Endothelial cell of umbilical vein (primary cell): ENCODE data around the gene ZBTB12. TPM values are rescaled to one million over a fixed set of nuclear protein-coding genes. Genes with fewer than 3 reads are reported as not detected.

Experiments used
- BruUV-seq: library from RNA; stranded (reverse); fragments of 400-500 nt; replicated peaks from 2 replicates; lab custom pipeline; 2021; lab: Mats Ljungman, UMichigan
- CTCF ChIA-PET: fragments of 300-600, 350-600 bp; sonication (Branson Sonifier 250); formaldehyde crosslinking; loops from one replicate; lab custom pipeline; 2021; ENCODE audit warnings: antibody characterized with exemption, inconsistent platforms; lab: Charles Lee
- POLR2A ChIA-PET: fragments of 300-600, 350-600 bp; sonication (Branson Sonifier 250); formaldehyde crosslinking; loops from one replicate; lab custom pipeline; 2021; ENCODE audit warnings: antibody characterized with exemption, inconsistent platforms; lab: Charles Lee
- DNase-seq: peaks from one replicate; pipeline ENCODE4 v3.0.0-alpha.2; 2011; ENCODE audit warnings: low read depth, low spot score
- FAIRE-seq: peaks from 2 replicates; lab custom pipeline; 2011; peaks lifted over from hg19 to GRCh38; lab: Jason Lieb, UNC
- H2AFZ ChIP-seq: 2 replicates; pipeline ENCODE4 v1.6.0; 2012; ENCODE audit warnings: low read depth, low read length, control low read depth, inconsistent platforms
- H3K27ac ChIP-seq: 2 replicates; pipeline ENCODE4 v1.5.1; 2011; ENCODE audit warnings: low read depth, mild to moderate bottlenecking, control low read depth, low read length, moderate library complexity; ENCODE audit not compliant: insufficient read depth
- H3K27me3 ChIP-seq, 2 experiments: 2 replicates each; pipeline versions ENCODE4 v1.6.0 to v1.6.1; 2011; ENCODE audit warnings: low read length in 2 of 2, mixed read lengths in 1 of 2; ENCODE audit not compliant: control insufficient read depth in 2 of 2, insufficient read depth in 2 of 2
- H3K36me3 ChIP-seq, 2 experiments: 2 replicates in 1 of 2; 3 replicates in 1 of 2; pipeline ENCODE4 v1.5.1; 2011; ENCODE audit warnings: low read length in 2 of 2, mild to moderate bottlenecking in 1 of 2, moderate library complexity in 1 of 2; ENCODE audit not compliant: control insufficient read depth in 2 of 2, insufficient read depth in 2 of 2; ENCODE audit errors: extremely low read depth in 1 of 2
- H3K4me1 ChIP-seq: 3 replicates; pipeline ENCODE4 v1.5.1; 2011; ENCODE audit warnings: mild to moderate bottlenecking, low read length; ENCODE audit not compliant: control insufficient read depth, insufficient read depth; ENCODE audit errors: extremely low read depth
- H3K4me2 ChIP-seq: 2 replicates; pipeline ENCODE4 v1.6.1; 2011; ENCODE audit warnings: low read length, control low read depth, mixed read lengths; ENCODE audit not compliant: insufficient read depth
- H3K4me3 ChIP-seq, 3 experiments: fragments of 200-600 bp in 1 of 3; sonication (generic), shearing (Covaris generic) in 1 of 3; replicated peaks in 1 of 3; 2 replicates each; pipeline ENCODE4 v1.5.1; 2011 to 2016; ENCODE audit warnings: control low read depth in 3 of 3, low read length in 3 of 3, mild to moderate bottlenecking in 2 of 3, inconsistent platforms in 1 of 3, low read depth in 1 of 3, moderate library complexity in 1 of 3; ENCODE audit not compliant: insufficient read depth in 1 of 3
- H3K79me2 ChIP-seq: 2 replicates; pipeline ENCODE4 v1.6.0; 2012; ENCODE audit warnings: low read length, inconsistent platforms; ENCODE audit not compliant: control insufficient read depth, insufficient read depth
- H3K9ac ChIP-seq: replicated peaks from 2 replicates; pipeline ENCODE3; 2011; ENCODE audit warnings: low read length, control low read depth; ENCODE audit not compliant: insufficient read depth; ENCODE audit errors: extremely low read depth
- H3K9me1 ChIP-seq: replicated peaks from 3 replicates; pipeline ENCODE4 v1.6.0; 2011; ENCODE audit warnings: mild to moderate bottlenecking, low read length; ENCODE audit not compliant: control insufficient read depth, insufficient read depth; ENCODE audit errors: extremely low read depth
- H3K9me3 ChIP-seq: replicated peaks from 2 replicates; pipeline ENCODE4 v1.5.1; 2012; ENCODE audit warnings: low read length, inconsistent platforms; ENCODE audit not compliant: control insufficient read depth, insufficient read depth
- H4K20me1 ChIP-seq: replicated peaks from 2 replicates; pipeline ENCODE3; 2011; ENCODE audit warnings: mild to moderate bottlenecking, low read length; ENCODE audit not compliant: control insufficient read depth, insufficient read depth; ENCODE audit errors: extremely low read depth
- CTCF ChIP-seq, 2 donors: IDR thresholded peaks; 1 replicate in 1 of 2; 2 replicates in 1 of 2; pipeline ENCODE4 v1.5.1; 2011; ENCODE audit warnings: low read length in 2 of 2, mild to moderate bottlenecking in 2 of 2, moderate library complexity in 2 of 2, control low read depth in 1 of 2, inconsistent platforms in 1 of 2, low read depth in 1 of 2; ENCODE audit not compliant: insufficient read depth in 1 of 2; ENCODE audit errors: extremely low read depth in 1 of 2
- EZH2 ChIP-seq: IDR thresholded peaks from 2 replicates; pipeline ENCODE4 v1.6.1; 2012; ENCODE audit warnings: borderline replicate concordance, low read depth, mild to moderate bottlenecking, moderate library complexity, low read length, inconsistent platforms; ENCODE audit not compliant: severe bottlenecking
- FOS ChIP-seq: IDR thresholded peaks from 2 replicates; pipeline ENCODE4 v1.6.1; 2011; ENCODE audit warnings: mild to moderate bottlenecking, low read length, moderate library complexity, borderline replicate concordance; ENCODE audit not compliant: insufficient read depth
- GATA2 ChIP-seq: IDR thresholded peaks from 2 replicates; pipeline ENCODE4 v1.7.0; 2011; ENCODE audit warnings: low read depth, mild to moderate bottlenecking, moderate library complexity, mixed read lengths, low read length; ENCODE audit not compliant: insufficient read length, insufficient read depth
- JUN ChIP-seq: IDR thresholded peaks from 2 replicates; pipeline ENCODE4 v1.6.1; 2011; ENCODE audit warnings: borderline replicate concordance, low read depth; ENCODE audit not compliant: insufficient read length, insufficient read depth
- MAX ChIP-seq: IDR thresholded peaks from 2 replicates; pipeline ENCODE4 v1.6.1; 2011; ENCODE audit not compliant: insufficient read depth, insufficient read length
- MYC ChIP-seq: IDR thresholded peaks from one replicate; pipeline ENCODE4 v1.6.1; 2011; ENCODE audit warnings: mild to moderate bottlenecking, low read depth, low read length
- POLR2A ChIP-seq: IDR thresholded peaks from 2 replicates; pipeline ENCODE4 v1.6.1; 2012; ENCODE audit warnings: low read depth, mild to moderate bottlenecking, control low read depth, low read length
- POLR2AphosphoS5 ChIP-seq: IDR thresholded peaks from 2 replicates; pipeline ENCODE4 v1.6.1; 2012; ENCODE audit warnings: low read depth, mild to moderate bottlenecking, control low read depth, low read length, moderate library complexity; ENCODE audit not compliant: insufficient read depth
- dilution Hi-C: fragments of 300-500 bp; cut with MboI; formaldehyde crosslinking; loops from one replicate; pipeline ENCODE4 v1.15.0; 2019; ENCODE audit warnings: low sequenced_read_pairs; ENCODE audit not compliant: extremely low pct_ligation_motif_present
- intact Hi-C: fragments of 100-400 bp; cut with micrococcal nuclease; formaldehyde crosslinking; loops from one replicate; pipeline ENCODE4 v1.10.0; 2022
- polyA plus RNA-seq, 4 experiments: library from polyadenylated mRNA; depleted of rRNA in 3 of 4; stranded (reverse) in 3 of 4; unstranded in 1 of 4; fragments of >200 nt; gene quantifications; 2 replicates each; pipeline versions ENCODE4 v1.2.1 to v1.2.3, GENCODE V29; 2011 to 2012; ENCODE audit warnings: missing spikeins in 1 of 4
- total RNA-seq: library from RNA; stranded (reverse); gene quantifications from 2 replicates; pipeline ENCODE4 v1.2.3, GENCODE V29; 2021

Gene ZBTB12
- total and polyA plus RNA-seq, 2 donors (not counting 3 experiments of a cell fraction or from before 2014, with no cell fraction given), result 2.9 to 4.9 TPM

GRCh38 chr6:31906122-31906521 lies 4.2 kb upstream of the ZBTB12 start:
- Histone ChIP-seq H3K27ac (no peak overlapping the region), H3K36me3 (no peaks in the 10 kb centered on the region), H3K9me3 (no peaks in the 10 kb centered on the region), H3K4me2 (no peak overlapping the region), H3K4me1 (peaks cover under 1% of the 10 kb centered on the region), H3K27me3 (peaks cover 5 to 12% of the 10 kb centered on the region in 2 experiments), H2AFZ (no peak overlapping the region), H3K9ac (no peak overlapping the region), H3K4me3 (no peak overlapping the region), H4K20me1 (no peaks in the 10 kb centered on the region), H3K9me1 (no peaks in the 10 kb centered on the region), H3K79me2 (no peaks in the 10 kb centered on the region)
- dilution Hi-C loops (no loop called here), intact Hi-C loops (no loop called here)
- ChIA-PET POLR2A (no interaction called here), CTCF (interaction anchor here (0.8 to 1.5 kb wide), 2 partner anchors 40 to 46 kb away, joined by 4 to 5 read pairs; partner anchors contain the start of gene CFB)
- no peak for TF ChIP-seq EZH2
- TF ChIP-seq MYC, result no peak
- no peak for TF ChIP-seq CTCF (IDR thresholded peaks at IDR 0.05; ENCODE audit: extremely low read depth in 1 of 2, insufficient read depth in 1 of 2, low read depth in 1 of 2, low read length in 2 of 2)
- no peak for TF ChIP-seq JUN
- no peak for TF ChIP-seq GATA2
- no peak for TF ChIP-seq FOS
- TF ChIP-seq POLR2AphosphoS5, result no peak
- TF ChIP-seq POLR2A, result no peak
- no peak for TF ChIP-seq MAX
- no peak for DNase-seq
- FAIRE-seq, result no peak
- no TSS peak for BruUV-seq
